Osteoblast (primary cell): Measurements from ENCODE around the gene AP1S3. TPM values are rescaled to one million over a fixed set of nuclear protein-coding genes. Genes with fewer than 3 reads are reported as not detected.

Experiments used
- DNase-seq: peaks from one replicate; pipeline ENCODE4 v3.0.0; 2011; ENCODE audit warnings: low spot score, mixed read lengths; ENCODE audit not compliant: insufficient read length; ENCODE audit errors: missing footprints
- H2AFZ ChIP-seq: 2 replicates; pipeline ENCODE4 v1.6.0; 2011; ENCODE audit warnings: mild to moderate bottlenecking, low read length
- H3K27ac ChIP-seq: 2 replicates; pipeline ENCODE4 v1.5.1; 2011; ENCODE audit warnings: mild to moderate bottlenecking, low read depth, low read length, moderate library complexity
- H3K27me3 ChIP-seq: 2 replicates; pipeline ENCODE4 v1.6.0; 2012; ENCODE audit warnings: mild to moderate bottlenecking, control low read depth, inconsistent platforms, low read length, moderate library complexity; ENCODE audit not compliant: insufficient read depth
- H3K36me3 ChIP-seq: 2 replicates; pipeline ENCODE4 v1.5.1; 2011; ENCODE audit warnings: mild to moderate bottlenecking, low read length, control low read depth, moderate library complexity; ENCODE audit not compliant: insufficient read depth
- H3K4me1 ChIP-seq: 2 replicates; pipeline ENCODE4 v1.5.1; 2011; ENCODE audit warnings: mild to moderate bottlenecking, low read length, control low read depth, moderate library complexity; ENCODE audit not compliant: insufficient read depth
- H3K4me2 ChIP-seq: 2 replicates; pipeline ENCODE4 v1.6.0; 2011; ENCODE audit warnings: mild to moderate bottlenecking, low read length; ENCODE audit not compliant: insufficient read depth
- H3K4me3 ChIP-seq: fragments of 200-600 bp; sonication (generic); 3 replicates; pipeline ENCODE4 v1.5.1; 2012; ENCODE audit warnings: mild to moderate bottlenecking, low read length, inconsistent platforms; ENCODE audit not compliant: insufficient read depth
- H3K79me2 ChIP-seq: 2 replicates; pipeline ENCODE4 v1.6.0; 2012; ENCODE audit warnings: mild to moderate bottlenecking, low read length, control low read depth, inconsistent platforms; ENCODE audit not compliant: insufficient read depth
- H3K9me3 ChIP-seq: 2 replicates; pipeline ENCODE4 v1.5.1; 2011; ENCODE audit warnings: low read depth, low read length, control low read depth
- H4K20me1 ChIP-seq: 2 replicates; pipeline ENCODE4 v1.6.0; 2012; ENCODE audit warnings: mild to moderate bottlenecking, low read length, control low read depth; ENCODE audit not compliant: insufficient read depth
- total RNA-seq: library from RNA; depleted of rRNA; stranded (reverse); fragments of >200 nt; gene quantifications from 2 replicates; pipeline ENCODE4 v1.2.3, GENCODE V29; 2012
- TF ChIP-seq, protein P1 (sequence below): IDR thresholded peaks from 2 replicates; pipeline ENCODE4 v1.5.1; 2011; ENCODE audit warnings: mild to moderate bottlenecking, low read depth, low read length, moderate library complexity; ENCODE audit errors: extremely low read depth

The AP1S3 gene
- total RNA-seq, 1 donor: 2.2 TPM

DNA sequence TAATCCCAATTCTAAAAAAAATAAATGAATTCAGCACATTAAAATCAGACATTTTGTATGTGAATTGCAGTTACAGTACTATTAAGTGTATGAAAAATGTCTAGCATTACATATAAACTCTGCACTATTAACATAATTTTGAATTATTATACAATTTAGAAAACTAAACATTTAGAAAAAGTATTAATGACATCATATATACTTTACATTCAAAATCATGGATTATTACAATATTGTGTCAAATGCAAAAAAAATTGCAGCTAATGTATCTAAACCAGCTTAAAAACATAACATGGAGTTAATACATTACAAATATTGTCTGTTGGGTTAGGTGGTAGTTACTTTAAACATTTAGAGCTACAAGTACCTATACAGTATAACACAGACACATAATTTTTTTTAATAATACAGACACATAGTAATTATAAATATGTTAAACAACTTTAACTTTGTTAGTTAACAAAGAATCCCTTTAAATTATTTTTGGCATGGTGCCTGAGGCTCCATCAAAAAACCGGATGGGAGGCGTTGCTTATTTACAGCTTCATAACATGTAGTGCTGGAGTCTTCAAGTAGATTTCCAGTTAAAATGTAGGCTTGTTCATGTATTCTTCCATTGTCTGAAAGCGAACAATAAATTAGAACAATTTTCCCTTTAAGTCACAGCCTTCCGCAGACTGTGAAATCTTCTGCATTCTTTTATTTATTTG is 79.1 kb downstream of the AP1S3 start:
- Histone ChIP-seq H3K79me2 (no peaks in the 10 kb centered on the region), H4K20me1 (no peaks in the 10 kb centered on the region)

DNA sequence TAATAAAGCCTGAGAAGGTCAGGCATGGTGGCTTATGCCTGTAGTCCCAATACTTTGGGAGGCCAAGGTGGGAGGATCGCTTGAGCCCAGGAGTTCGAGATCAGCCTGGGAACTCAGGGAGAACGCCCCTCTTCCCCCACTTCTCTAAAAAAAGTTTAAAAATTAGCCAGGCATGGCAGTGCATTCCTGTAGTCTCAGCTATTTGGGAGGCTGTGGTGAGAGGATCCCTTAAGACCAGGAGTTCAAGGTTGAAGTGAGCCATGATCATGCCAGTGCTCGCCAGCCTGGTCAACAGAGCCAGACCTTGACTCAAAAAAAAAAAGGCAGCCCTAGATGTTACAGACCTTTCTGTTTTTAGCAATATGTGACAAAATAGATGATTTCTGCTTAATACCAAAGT is 83.4 kb downstream of the AP1S3 start:
- TF ChIP-seq, protein P1, sequence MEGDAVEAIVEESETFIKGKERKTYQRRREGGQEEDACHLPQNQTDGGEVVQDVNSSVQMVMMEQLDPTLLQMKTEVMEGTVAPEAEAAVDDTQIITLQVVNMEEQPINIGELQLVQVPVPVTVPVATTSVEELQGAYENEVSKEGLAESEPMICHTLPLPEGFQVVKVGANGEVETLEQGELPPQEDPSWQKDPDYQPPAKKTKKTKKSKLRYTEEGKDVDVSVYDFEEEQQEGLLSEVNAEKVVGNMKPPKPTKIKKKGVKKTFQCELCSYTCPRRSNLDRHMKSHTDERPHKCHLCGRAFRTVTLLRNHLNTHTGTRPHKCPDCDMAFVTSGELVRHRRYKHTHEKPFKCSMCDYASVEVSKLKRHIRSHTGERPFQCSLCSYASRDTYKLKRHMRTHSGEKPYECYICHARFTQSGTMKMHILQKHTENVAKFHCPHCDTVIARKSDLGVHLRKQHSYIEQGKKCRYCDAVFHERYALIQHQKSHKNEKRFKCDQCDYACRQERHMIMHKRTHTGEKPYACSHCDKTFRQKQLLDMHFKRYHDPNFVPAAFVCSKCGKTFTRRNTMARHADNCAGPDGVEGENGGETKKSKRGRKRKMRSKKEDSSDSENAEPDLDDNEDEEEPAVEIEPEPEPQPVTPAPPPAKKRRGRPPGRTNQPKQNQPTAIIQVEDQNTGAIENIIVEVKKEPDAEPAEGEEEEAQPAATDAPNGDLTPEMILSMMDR: no peak
- no peaks in the 10 kb centered on the region for H3K9me3 ChIP-seq
- H4K20me1 ChIP-seq: no peaks in the 10 kb centered on the region
- H3K4me2 ChIP-seq: no peak overlapping the region
- no peaks in the 10 kb centered on the region for H3K79me2 ChIP-seq
- peaks cover 7% of the 10 kb centered on the region for H3K4me1 ChIP-seq
- no peak overlapping the region for H3K27ac ChIP-seq
- H3K4me3 ChIP-seq: no peak overlapping the region
- no peak for DNase-seq
- H2AFZ ChIP-seq: no peak overlapping the region
- H3K27me3 ChIP-seq: no peaks in the 10 kb centered on the region
- H3K36me3 ChIP-seq: no peaks in the 10 kb centered on the region

More for the DNA sequence above, 79.1 kb downstream of the AP1S3 start:
- H3K27ac ChIP-seq: no peak overlapping the region
- H3K4me3 ChIP-seq: no peak overlapping the region
- no peak overlapping the region for H3K4me2 ChIP-seq
- H3K36me3 ChIP-seq: no peaks in the 10 kb centered on the region
- no peaks in the 10 kb centered on the region for H3K27me3 ChIP-seq
- H2AFZ ChIP-seq: no peak overlapping the region
- H3K9me3 ChIP-seq: no peaks in the 10 kb centered on the region
- peaks cover 18% of the 10 kb centered on the region for H3K4me1 ChIP-seq
- TF ChIP-seq, protein P1: no peak
- DNase-seq: no peak

DNA sequence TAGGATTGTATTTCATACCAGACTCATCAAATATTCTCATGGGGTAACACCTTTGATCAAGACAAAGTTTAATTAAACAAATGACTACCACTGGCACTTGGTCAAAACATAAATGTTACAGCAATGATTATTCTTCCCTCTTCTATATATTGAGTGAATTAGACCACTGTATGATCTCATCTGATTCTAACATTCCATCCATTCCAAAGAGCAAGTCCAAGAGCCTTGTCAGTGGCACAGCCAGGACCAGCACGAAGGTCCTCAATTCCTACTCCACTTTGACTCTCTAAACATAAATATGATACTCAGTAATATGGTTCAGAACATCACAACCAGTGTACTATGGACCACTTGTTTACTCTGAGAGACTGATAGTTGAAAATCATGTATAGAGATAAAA is 86.4 kb downstream of the AP1S3 start:
- H3K36me3 ChIP-seq: no peaks in the 10 kb centered on the region
- H3K4me1 ChIP-seq: peaks cover 7% of the 10 kb centered on the region
- H4K20me1 ChIP-seq: no peaks in the 10 kb centered on the region
- H2AFZ ChIP-seq: no peak overlapping the region
- no peaks in the 10 kb centered on the region for H3K27me3 ChIP-seq
- peak overlapping the region; percentile 43 for H3K4me2 ChIP-seq
- H3K79me2 ChIP-seq: no peaks in the 10 kb centered on the region
- DNase-seq: peak; percentile 72
- H3K9me3 ChIP-seq: no peaks in the 10 kb centered on the region
- H3K27ac ChIP-seq: no peak overlapping the region
- H3K4me3 ChIP-seq: no peak overlapping the region
- TF ChIP-seq, protein P1: no peak

DNA sequence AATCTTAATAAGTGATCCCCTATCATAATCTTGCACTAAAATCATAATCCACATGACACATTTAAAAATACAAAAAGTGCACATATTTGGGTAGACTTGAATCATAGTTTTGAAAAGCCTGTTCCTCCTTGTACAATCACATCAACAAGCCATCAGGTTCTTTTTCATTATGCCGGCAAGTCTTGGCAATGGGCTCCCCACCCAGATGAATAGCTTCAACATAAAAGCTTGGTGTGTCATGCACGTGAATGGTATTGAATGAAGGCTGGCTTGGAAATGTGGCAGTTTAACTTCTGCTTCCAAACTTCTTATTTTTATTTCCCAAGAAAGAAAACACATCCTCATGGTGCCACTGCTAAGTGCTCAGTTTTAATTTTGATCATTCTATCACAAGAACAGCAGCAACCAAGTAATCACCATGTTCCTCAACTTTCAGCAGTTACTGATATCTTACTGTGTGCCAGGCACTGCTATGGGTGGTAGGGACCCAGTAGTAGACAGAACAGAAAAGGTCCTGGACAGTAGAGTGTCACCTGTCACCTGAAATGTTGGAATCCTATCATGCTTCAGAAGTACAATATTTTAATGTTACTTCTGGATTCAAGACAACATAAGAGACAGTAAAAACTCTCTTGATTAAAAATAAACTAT is 89.9 kb downstream of the AP1S3 start:
- H3K9me3 ChIP-seq: no peaks in the 10 kb centered on the region
- H3K4me2 ChIP-seq: no peak overlapping the region
- no peak overlapping the region for H3K4me3 ChIP-seq
- H2AFZ ChIP-seq: no peak overlapping the region
- H3K79me2 ChIP-seq: no peaks in the 10 kb centered on the region
- H3K4me1 ChIP-seq: peaks cover 12% of the 10 kb centered on the region
- H3K27ac ChIP-seq: no peak overlapping the region
- TF ChIP-seq, protein P1: no peak
- no peaks in the 10 kb centered on the region for H3K27me3 ChIP-seq
- H3K36me3 ChIP-seq: no peaks in the 10 kb centered on the region
- H4K20me1 ChIP-seq: no peaks in the 10 kb centered on the region
- peak; percentile 63 for DNase-seq
